VCaP (cell line): ENCODE measurements around the gene VPS26C.

ENCODE experiments used
- H3K27ac ChIP-seq: fragments of 450-650 bp; 2 replicates; pipeline ENCODE4 v1.5.1; 2017
- TF ChIP-seq, protein P1 (sequence below): fragments of 450-650 bp; conservative IDR thresholded peaks from 2 replicates; pipeline ENCODE4 v1.5.1; 2017; ENCODE audit warnings: mild to moderate bottlenecking, moderate library complexity

Gene VPS26C

DNA sequence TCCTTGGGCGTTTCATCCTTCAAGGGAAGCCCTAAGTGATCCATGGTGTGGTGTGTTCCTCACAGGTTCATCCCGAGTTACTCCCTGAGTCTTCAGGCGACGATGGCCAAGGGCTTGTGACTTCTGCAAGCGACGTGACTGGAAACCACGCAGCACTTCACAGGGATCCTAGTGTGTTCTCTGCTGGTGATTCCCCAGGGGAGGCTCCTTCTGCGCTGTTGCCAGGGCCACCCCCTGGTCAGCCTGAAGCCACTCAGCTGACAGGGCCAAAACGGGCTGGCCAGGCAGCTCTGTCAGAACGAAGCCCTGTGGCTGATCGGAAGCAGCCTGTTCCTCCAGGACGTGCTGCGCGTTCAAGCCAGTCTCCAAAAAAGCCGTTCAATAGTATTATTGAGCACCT is 71.5 kb downstream of the VPS26C start:
- TF ChIP-seq, protein P1, sequence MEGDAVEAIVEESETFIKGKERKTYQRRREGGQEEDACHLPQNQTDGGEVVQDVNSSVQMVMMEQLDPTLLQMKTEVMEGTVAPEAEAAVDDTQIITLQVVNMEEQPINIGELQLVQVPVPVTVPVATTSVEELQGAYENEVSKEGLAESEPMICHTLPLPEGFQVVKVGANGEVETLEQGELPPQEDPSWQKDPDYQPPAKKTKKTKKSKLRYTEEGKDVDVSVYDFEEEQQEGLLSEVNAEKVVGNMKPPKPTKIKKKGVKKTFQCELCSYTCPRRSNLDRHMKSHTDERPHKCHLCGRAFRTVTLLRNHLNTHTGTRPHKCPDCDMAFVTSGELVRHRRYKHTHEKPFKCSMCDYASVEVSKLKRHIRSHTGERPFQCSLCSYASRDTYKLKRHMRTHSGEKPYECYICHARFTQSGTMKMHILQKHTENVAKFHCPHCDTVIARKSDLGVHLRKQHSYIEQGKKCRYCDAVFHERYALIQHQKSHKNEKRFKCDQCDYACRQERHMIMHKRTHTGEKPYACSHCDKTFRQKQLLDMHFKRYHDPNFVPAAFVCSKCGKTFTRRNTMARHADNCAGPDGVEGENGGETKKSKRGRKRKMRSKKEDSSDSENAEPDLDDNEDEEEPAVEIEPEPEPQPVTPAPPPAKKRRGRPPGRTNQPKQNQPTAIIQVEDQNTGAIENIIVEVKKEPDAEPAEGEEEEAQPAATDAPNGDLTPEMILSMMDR = no peak
- no peak overlapping the region for H3K27ac ChIP-seq

DNA sequence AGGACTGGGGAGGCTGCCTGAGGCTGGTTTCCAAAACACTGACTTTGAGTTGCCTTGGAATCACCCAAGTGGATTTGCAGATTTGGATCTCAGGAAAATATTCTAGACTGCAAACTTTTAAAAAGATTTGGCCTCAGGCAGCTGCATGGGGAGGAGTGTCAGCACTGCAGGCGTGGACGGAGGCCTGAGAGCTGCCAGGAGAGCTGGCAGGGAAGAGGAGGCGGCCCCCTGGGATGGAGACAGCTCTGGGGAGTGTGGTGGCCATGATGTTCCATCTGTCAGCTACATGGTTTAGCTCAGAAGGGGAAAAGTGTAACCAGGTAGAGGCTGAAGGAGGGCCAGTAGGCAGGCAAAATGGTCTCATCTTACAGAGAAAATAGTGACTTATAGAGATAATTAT is 72.1 kb downstream of the VPS26C start:
- H3K27ac ChIP-seq = no peak overlapping the region
- TF ChIP-seq, protein P1 = no peak

DNA sequence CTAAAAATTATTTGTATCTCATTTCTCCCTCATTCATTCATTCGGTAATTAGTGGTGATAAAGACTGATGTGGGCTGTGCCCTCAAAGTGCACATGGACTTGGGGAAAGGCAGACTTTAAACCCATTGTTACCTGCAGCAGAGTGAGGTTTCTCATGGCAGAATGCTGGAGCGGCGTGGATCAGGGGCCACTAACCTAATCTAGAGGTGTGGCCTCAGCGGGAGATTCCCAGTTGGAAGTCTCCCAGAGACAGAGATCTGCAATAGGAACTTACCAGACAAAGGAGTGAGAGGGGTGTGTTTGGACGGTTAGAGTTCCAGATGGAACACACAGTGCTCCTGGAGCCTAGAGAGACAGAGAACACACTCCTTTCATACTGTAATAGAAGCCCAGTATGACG is 73.5 kb downstream of the VPS26C start:
- no peak overlapping the region for H3K27ac ChIP-seq
- TF ChIP-seq, protein P1 = no peak

DNA sequence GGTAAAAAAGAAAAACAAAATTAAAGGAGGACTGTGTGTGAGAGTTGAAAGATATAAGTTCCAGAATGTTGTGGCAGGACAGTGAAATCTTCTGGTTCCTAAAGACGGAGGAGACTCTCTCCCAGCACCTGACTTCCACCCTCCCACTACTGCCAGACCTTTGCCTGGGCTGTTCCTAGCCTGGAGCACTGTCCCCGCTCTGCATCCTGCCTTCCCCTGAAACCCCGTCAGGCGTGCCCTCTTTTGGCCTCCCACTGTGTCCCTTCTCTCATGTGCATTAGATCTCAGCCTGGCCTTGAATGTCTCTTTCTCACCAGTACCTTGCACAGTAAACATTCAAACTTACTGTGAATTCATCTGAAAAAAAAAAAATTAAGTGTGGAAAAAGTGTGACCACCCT is 74.1 kb downstream of the VPS26C start:
- no peak overlapping the region for H3K27ac ChIP-seq
- TF ChIP-seq, protein P1 = no peak

DNA sequence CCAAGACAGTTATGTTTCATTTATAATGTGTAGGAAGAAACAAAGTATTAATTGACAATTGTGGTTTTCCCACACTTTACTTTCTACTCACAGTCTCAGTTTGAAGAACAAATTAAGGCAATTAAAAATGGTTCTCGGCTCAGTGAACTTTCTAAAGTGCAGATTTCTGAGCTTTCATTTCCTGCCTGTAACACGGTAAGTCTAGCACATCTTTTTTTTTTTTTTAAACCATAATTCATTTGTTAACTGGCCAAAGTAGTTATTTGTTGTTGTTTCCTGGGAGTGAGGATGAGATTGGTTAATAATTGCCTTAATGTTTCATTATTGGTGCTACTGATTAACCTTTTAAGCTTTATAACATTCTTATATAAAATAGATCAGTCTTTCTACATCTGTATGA is 75.1 kb downstream of the VPS26C start:
- TF ChIP-seq, protein P1 = no peak
- no peak overlapping the region for H3K27ac ChIP-seq

DNA sequence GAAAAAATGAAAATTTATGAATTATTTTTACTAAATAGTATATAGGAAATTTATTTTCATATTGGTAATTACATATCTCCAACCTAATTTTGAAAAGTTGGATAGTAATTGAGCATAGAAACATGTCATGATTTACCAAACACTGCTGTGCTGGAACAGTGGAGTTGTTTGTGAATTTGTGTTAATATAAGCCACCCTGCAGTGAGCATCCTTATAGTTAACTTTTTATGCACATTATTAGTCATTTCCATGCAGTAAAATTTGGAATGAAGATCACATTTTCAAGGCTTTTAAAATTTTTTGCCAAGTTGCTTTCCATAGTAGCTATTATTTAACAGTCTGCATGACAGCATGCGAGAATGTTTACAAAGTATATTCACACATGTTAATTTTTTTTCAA is 78.3 kb downstream of the VPS26C start:
- no peak overlapping the region for H3K27ac ChIP-seq
- TF ChIP-seq, protein P1 = no peak

DNA sequence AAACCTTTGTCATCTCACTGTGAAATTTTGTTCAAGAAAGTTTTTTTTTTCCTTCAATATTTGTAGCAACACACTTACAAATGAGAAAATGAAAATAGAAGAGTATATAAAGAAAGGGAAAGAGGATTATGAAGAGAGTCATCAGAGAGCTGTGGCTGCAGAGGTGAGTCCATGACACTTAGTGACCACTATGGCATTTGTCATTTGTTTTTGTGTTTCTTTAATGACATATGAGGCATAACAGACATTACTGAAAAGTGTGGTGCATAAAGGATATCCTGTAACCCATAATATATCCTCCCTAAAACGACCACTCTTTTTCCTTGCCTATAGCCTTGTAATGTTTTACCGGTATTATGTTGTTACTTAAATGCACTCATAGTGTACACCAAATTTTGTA is 80.2 kb downstream of the VPS26C start:
- TF ChIP-seq, protein P1 = no peak
- no peak overlapping the region for H3K27ac ChIP-seq
